KMS-11 (cell line): ENCODE data around the gene TMEM245.

Source experiments
- H2AFZ ChIP-seq: fragments of 200-600 bp; sonication (generic); 2 replicates; pipeline ENCODE4 v1.6.1; 2016; ENCODE audit warnings: antibody characterized with exemption, mixed run types, low read depth
- H3K27ac ChIP-seq: fragments of 200-600 bp; sonication (generic); 2 replicates; pipeline ENCODE4 v1.6.1; 2016; ENCODE audit warnings: mild to moderate bottlenecking, mixed run types
- H3K27me3 ChIP-seq: fragments of 200-600 bp; sonication (generic); 2 replicates; pipeline ENCODE4 v1.6.1; 2017; ENCODE audit warnings: mild to moderate bottlenecking, low read depth, mixed run types, moderate library complexity; ENCODE audit not compliant: insufficient read depth
- H3K36me3 ChIP-seq: fragments of 200-600 bp; sonication (generic); 2 replicates; pipeline ENCODE4 v1.6.1; 2017; ENCODE audit warnings: mild to moderate bottlenecking, mixed run types; ENCODE audit not compliant: insufficient read depth
- H3K4me1 ChIP-seq: fragments of 200-600 bp; sonication (generic); 2 replicates; pipeline ENCODE4 v1.6.1; 2016; ENCODE audit warnings: mild to moderate bottlenecking, low read depth, mixed run types; ENCODE audit not compliant: poor library complexity, severe bottlenecking
- H3K4me2 ChIP-seq: fragments of 200-600 bp; sonication (generic); 2 replicates; pipeline ENCODE4 v1.7.0; 2016; ENCODE audit warnings: mild to moderate bottlenecking, mixed run types
- H3K4me3 ChIP-seq: fragments of 200-600 bp; sonication (generic); IDR thresholded peaks from 2 replicates; pipeline ENCODE4 v1.6.1; 2017; ENCODE audit warnings: low read depth, low read length, mixed read lengths; ENCODE audit not compliant: insufficient read depth
- H3K79me2 ChIP-seq: fragments of 200-600 bp; sonication (generic); 2 replicates; pipeline ENCODE4 v1.6.1; 2016; ENCODE audit warnings: low read depth, mixed run types; ENCODE audit not compliant: insufficient read depth
- H3K9ac ChIP-seq: fragments of 200-600 bp; sonication (generic); 2 replicates; pipeline ENCODE4 v1.6.1; 2016; ENCODE audit warnings: mild to moderate bottlenecking, mixed run types
- H4K20me1 ChIP-seq: fragments of 200-600 bp; sonication (generic); 2 replicates; pipeline ENCODE4 v1.6.1; 2016; ENCODE audit warnings: mild to moderate bottlenecking, mixed run types; ENCODE audit not compliant: insufficient read depth
- TF ChIP-seq, protein P1 (sequence below): fragments of 200-600 bp; sonication (generic); conservative IDR thresholded peaks from 2 replicates; pipeline ENCODE4 v1.6.1; 2017; ENCODE audit warnings: low read depth, mild to moderate bottlenecking, antibody characterized with exemption, low read length, moderate library complexity, mixed read lengths

Gene TMEM245

DNA sequence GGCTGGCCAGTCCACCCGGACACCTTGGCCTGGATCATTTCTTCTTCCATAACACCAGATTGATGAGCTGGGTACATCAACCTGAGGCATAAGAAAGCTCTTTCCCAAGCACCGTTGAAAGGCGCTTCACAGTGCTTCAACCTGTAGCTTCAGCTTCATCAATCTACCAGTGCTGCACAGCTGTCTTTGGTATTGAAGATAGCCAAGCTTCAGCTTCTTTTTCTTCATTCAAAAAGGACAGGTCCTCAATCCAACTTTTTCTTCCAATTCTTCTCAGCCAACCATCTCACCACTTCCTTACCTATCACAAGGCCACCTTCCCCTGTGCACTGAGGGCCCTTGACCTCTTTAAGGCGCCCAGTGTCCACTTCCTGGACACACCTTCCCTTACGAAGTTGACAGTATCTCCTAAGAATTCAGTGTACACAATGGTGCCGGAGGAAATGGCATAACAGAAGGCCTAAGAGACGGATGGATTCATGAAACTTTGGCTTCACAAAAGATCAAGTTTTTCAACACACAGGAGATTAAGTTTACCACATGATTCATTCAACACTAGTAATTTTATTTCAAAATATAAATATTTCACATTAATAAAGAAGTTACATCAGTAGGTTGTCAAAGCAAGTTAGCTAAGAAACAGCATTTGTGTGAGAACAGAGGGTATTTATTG lies 105.0 kb downstream of the TMEM245 start:
- Histone ChIP-seq H3K4me2 (no peak overlapping the region), H3K4me1 (peaks cover 26% of the 10 kb centered on the region), H3K27ac (no peak overlapping the region), H3K36me3 (no peaks in the 10 kb centered on the region), H2AFZ (no peak overlapping the region), H3K9ac (no peak overlapping the region), H3K79me2 (peaks cover 19% of the 10 kb centered on the region; the same call in 1 of the 2 replicates), H3K4me3 (no peak overlapping the region), H4K20me1 (no peaks in the 10 kb centered on the region), H3K27me3 (no peaks in the 10 kb centered on the region)
- TF ChIP-seq, protein P1, sequence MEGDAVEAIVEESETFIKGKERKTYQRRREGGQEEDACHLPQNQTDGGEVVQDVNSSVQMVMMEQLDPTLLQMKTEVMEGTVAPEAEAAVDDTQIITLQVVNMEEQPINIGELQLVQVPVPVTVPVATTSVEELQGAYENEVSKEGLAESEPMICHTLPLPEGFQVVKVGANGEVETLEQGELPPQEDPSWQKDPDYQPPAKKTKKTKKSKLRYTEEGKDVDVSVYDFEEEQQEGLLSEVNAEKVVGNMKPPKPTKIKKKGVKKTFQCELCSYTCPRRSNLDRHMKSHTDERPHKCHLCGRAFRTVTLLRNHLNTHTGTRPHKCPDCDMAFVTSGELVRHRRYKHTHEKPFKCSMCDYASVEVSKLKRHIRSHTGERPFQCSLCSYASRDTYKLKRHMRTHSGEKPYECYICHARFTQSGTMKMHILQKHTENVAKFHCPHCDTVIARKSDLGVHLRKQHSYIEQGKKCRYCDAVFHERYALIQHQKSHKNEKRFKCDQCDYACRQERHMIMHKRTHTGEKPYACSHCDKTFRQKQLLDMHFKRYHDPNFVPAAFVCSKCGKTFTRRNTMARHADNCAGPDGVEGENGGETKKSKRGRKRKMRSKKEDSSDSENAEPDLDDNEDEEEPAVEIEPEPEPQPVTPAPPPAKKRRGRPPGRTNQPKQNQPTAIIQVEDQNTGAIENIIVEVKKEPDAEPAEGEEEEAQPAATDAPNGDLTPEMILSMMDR: no peak

- Histone ChIP-seq H3K4me2 (peak overlapping the region; percentile 30; the same call in 1 of the 2 replicates), H3K27ac (no peak overlapping the region; the same call in 1 of the 2 replicates), H4K20me1 (no peaks in the 10 kb centered on the region), H3K36me3 (no peaks in the 10 kb centered on the region), H3K4me1 (peaks cover 33% of the 10 kb centered on the region), H3K9ac (no peak overlapping the region), H3K27me3 (no peaks in the 10 kb centered on the region), H3K4me3 (no peak overlapping the region), H3K79me2 (peaks cover 27% of the 10 kb centered on the region; the same call in 1 of the 2 replicates), H2AFZ (peak overlapping the region; percentile 38; the same call in 1 of the 2 replicates)
- TF ChIP-seq, protein P1: no peak
These were observed 105.8 kb downstream of the TMEM245 start for GRCh38 chr9:109013679-109014607.

- Histone ChIP-seq H3K79me2 (peaks cover 29% of the 10 kb centered on the region; the same call in 1 of the 2 replicates), H3K27me3 (no peaks in the 10 kb centered on the region), H2AFZ (peak within 1 kb of the TSS; percentile 76), H3K27ac (peak within 1 kb of the TSS; percentile 60), H3K4me3 (no peak within 1 kb of the TSS), H3K4me1 (peaks cover 33% of the 10 kb centered on the region), H3K4me2 (peak within 1 kb of the TSS; percentile 75), H4K20me1 (no peaks in the 10 kb centered on the region), H3K36me3 (no peaks in the 10 kb centered on the region), H3K9ac (peak within 1 kb of the TSS; percentile 86)
- TF ChIP-seq, protein P1: no peak
These were observed 106.7 kb downstream of the TMEM245 start, which contains the start of gene CTNNAL1 for GRCh38 chr9:109012876-109013678. Gene CTNNAL1, minus strand, starts transcription at chr9:109013499. Its CDS starts 57 bp downstream, at chr9:109013442.
